D721Med (cell line): Measurements from ENCODE around the gene MAD1L1.

ENCODE experiments used
- DNase-seq: peaks from one replicate; pipeline ENCODE4 v3.0.0; 2011; ENCODE audit warnings: low spot score; ENCODE audit not compliant: insufficient read length
- FAIRE-seq: peaks from 2 replicates; lab custom pipeline; 2011; peaks lifted over from hg19 to GRCh38; lab: Jason Lieb, UNC
- CTCF ChIP-seq: IDR thresholded peaks from 2 replicates; pipeline ENCODE4 v1.5.1; 2012; ENCODE audit warnings: mild to moderate bottlenecking, control low read depth; ENCODE audit not compliant: insufficient read depth; ENCODE audit errors: missing control alignments

The MAD1L1 gene

GRCh38 chr7:1846331-1847065 is 386.2 kb downstream of the MAD1L1 start:
- DNase-seq: no peak
- no peak for TF ChIP-seq CTCF
- FAIRE-seq: no peak

GRCh38 chr7:1845536-1846311 is 387.0 kb downstream of the MAD1L1 start:
- no peak for FAIRE-seq

GRCh38 chr7:1844951-1845390 is 387.8 kb downstream of the MAD1L1 start:
- no peak for TF ChIP-seq CTCF
- FAIRE-seq (no peak), DNase-seq (no peak)

More at GRCh38 chr7:1845536-1846311, 387.0 kb downstream of the MAD1L1 start:
- TF ChIP-seq CTCF: no peak
- DNase-seq: no peak

GRCh38 chr7:1844336-1844950 is 388.3 kb downstream of the MAD1L1 start:
- TF ChIP-seq CTCF: no peak
- no peak for DNase-seq
- FAIRE-seq: no peak

GRCh38 chr7:1843921-1844335 is 388.8 kb downstream of the MAD1L1 start:
- DNase-seq: no peak

GRCh38 chr7:1843271-1843861 is 389.4 kb downstream of the MAD1L1 start:
- DNase-seq: no peak
- FAIRE-seq: no peak
- TF ChIP-seq CTCF: no peak

More at GRCh38 chr7:1843921-1844335, 388.8 kb downstream of the MAD1L1 start:
- FAIRE-seq: no peak
- TF ChIP-seq CTCF: no peak
